ENCODE results near the gene PSMA3. TPM values are rescaled to one million over a fixed set of nuclear protein-coding genes. Genes with fewer than 3 reads are reported as not detected.

Gene PSMA3
- total RNA-seq, 4 donors from 2014 or later: 61.2 to 204 (median 114) TPM

DNA sequence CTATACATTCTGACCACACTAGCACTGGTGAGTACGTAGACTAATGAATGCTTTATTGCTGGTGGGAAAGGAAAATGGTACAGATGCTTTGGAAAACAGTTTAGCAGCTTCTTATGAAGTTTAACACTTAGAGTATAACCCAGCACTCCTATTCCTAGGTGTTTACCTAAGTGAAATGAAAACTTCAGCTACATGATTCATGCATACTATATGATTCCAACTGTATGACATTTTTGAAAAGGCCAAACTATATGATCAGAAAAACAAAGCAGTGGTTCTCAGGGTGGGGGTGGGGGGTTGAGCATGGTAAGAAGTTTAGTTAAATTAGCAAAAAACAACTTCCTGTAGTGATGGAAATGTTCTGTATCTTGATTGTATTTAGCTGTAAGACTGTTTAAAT is 31.6 kb downstream of the PSMA3 start:
- H3K4me1 ChIP-seq: peaks cover 0 to 3% of the 10 kb centered on the region in 2 donors
- no peaks in the 10 kb centered on the region for H3K9me3 ChIP-seq
- intact Hi-C loops (cut with DNase I; ENCODE audit: low total_unique reads): no loop called here

DNA sequence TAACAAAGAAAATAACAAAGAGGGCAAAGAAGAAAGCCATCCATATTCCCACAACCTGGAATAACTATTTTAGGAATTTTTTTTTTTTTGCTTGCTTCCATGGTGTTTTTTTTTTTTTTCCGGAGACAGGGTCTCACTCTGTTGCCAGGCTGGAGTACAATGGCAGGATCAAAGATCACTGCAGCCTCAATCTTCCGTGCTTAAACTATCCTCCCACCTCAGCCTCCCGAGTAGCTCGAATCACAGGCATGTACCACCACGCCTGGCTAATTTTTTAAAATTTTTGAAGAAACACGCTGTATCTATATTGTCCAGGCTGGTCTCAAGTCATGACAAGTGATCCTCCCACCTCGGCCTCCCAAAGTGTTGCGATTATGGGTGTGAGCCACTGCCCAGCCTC is 33.5 kb downstream of the PSMA3 start:
- no peak overlapping the region for H3K4me3 ChIP-seq
- DNase-seq: no peak
- H3K27ac ChIP-seq: no peak overlapping the region
- H3K9me3 ChIP-seq: no peaks in the 10 kb centered on the region
- intact Hi-C loops (cut with DNase I; ENCODE audit: low total_unique reads): no loop called here
- H3K27me3 ChIP-seq: no peaks in the 10 kb centered on the region
- TF ChIP-seq CTCF (IDR thresholded peaks at IDR 0.05): no peak
- no peak for TF ChIP-seq POLR2A (IDR thresholded peaks at IDR 0.05)
- H3K36me3 ChIP-seq: no peaks in the 10 kb centered on the region
- peaks cover 6 to 14% of the 10 kb centered on the region in 2 donors for H3K4me1 ChIP-seq

More for the DNA sequence above, 31.6 kb downstream of the PSMA3 start:
- no peak overlapping the region for H3K4me3 ChIP-seq
- H3K27ac ChIP-seq: no peak overlapping the region
- DNase-seq: no peak
- no peaks in the 10 kb centered on the region for H3K27me3 ChIP-seq
- TF ChIP-seq POLR2A (IDR thresholded peaks at IDR 0.05) (no peak), CTCF (IDR thresholded peaks at IDR 0.05) (no peak)
- H3K36me3 ChIP-seq: no peaks in the 10 kb centered on the region

DNA sequence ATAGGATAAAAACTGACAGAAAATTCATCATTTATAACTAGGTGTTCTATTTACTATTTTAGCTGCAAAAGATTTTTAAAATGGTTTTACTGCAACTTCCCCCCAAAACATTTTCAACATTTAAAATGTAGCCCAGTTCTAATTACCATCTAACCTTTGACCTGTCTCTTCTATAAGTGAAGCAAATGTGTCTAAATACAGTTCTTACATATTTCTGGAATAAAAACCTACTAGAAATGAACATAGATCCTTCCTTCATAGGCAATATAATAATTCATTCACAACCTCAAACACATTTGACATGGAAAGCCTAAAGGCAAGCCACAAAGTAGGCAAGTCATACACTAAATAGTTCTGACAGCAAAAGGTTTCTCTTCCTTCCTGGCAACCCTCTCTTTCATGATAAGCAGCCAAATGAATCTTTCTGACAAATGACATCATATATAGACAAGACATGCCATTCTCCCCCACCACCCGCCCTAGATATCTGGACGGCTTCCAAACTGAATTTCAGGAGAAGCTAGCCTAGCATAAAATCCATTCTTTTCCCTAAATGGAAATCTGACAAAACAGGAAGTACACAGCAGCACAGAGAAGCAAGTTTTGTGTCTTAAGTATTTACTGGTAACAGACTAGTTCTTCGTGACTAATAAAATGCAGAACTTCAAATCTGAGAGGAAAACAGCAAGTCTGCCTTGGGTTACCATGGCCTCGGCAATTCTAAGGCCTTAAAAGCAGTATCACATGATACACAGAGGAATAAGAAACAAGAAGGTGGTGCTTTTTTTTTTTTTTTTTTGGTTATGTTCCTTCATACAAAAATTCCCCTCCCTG is 36.5 kb downstream of the PSMA3 start:
- Histone ChIP-seq H3K27me3 (no peaks in the 10 kb centered on the region), H3K27ac (peak overlapping the region; percentile 71 to 89), H3K4me3 (no peak overlapping the region), H3K4me1 (peaks cover 6 to 12% of the 10 kb centered on the region in 2 donors), H3K9me3 (no peaks in the 10 kb centered on the region), H3K36me3 (no peaks in the 10 kb centered on the region)
- peak; percentile 51 to 54 for DNase-seq
- no peak for TF ChIP-seq CTCF (IDR thresholded peaks at IDR 0.05)
- no peak for TF ChIP-seq POLR2A (IDR thresholded peaks at IDR 0.05)
- intact Hi-C loops (cut with DNase I; ENCODE audit: low total_unique reads): no loop called here

DNA sequence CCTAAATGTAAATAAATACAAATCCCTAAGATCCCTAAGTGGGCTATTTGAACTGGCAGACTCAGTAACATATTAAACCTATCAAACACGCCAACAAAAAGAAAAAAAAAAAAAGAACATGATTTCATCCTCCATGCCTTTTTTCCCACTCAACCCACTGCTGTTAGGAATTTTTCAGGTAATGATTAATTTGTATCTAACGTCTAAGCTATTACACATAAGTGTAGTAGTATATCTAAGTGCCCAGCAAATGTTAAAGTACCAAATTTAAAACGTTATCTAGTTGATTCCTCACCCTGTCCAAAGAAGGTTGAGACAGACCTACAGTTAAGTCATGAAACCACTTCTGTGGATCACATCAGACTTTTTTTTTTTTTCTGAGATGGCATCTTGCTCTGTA is 37.3 kb downstream of the PSMA3 start:
- Histone ChIP-seq H3K9me3 (no peaks in the 10 kb centered on the region), H3K4me3 (no peak overlapping the region), H3K27ac (peak overlapping the region; percentile 71 to 89), H3K27me3 (no peaks in the 10 kb centered on the region), H3K4me1 (peaks cover 6 to 12% of the 10 kb centered on the region in 2 donors), H3K36me3 (no peaks in the 10 kb centered on the region)
- no peak for TF ChIP-seq CTCF (IDR thresholded peaks at IDR 0.05)
- TF ChIP-seq POLR2A (IDR thresholded peaks at IDR 0.05): no peak
- no peak for DNase-seq
- intact Hi-C loops (cut with DNase I; ENCODE audit: low total_unique reads): no loop called here

DNA sequence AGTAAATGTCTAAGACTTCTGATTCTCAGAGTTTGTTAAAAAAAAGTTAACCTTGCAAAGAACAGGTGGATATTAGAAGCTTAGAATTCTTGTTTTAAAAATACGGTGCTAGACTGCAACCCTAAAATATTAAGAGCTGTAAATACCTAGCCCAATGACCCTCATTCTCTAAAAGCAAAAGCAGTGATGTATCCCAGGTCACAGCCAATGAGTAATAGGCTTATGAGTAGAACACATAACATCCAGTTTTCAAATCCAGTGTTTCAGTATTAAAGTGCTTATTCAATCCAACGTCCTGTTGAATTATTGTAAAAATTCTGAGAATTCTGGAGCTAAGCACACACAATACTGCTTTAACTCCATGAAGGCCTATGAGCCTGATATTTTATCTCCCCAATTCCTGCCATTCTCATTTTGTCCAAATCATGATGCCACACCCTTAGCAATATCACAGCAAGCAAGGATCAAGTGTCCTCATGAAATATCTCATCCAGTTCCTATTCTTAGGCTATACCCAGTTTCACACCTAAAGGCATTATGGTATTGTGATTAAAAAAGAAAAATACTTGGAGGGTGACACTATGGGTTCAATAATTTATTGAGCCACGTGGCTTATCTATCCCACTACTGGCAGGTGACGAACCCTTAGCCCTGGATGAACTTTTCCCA is 38.4 kb downstream of the PSMA3 start:
- Histone ChIP-seq H3K9me3 (no peaks in the 10 kb centered on the region), H3K4me1 (peaks cover 6 to 12% of the 10 kb centered on the region in 2 donors), H3K4me3 (no peak overlapping the region), H3K27ac (peak overlapping the region in 1 of 2 donors; percentile 89), H3K27me3 (no peaks in the 10 kb centered on the region), H3K36me3 (no peaks in the 10 kb centered on the region)
- no peak for DNase-seq
- intact Hi-C loops (cut with DNase I; ENCODE audit: low total_unique reads): no loop called here
- TF ChIP-seq POLR2A (IDR thresholded peaks at IDR 0.05) (no peak), CTCF (IDR thresholded peaks at IDR 0.05) (no peak)

Data from uterus (tissue), 4 donors.